PFSK-1 (cell line): ENCODE data around the gene CEL.
"Not testable (repeated sequence)": the region's sequence is repeated elsewhere in the genome, so short reads cannot be mapped to it uniquely, and the experiment has no call there.

ENCODE experiments used
- FOXP2 ChIP-seq: optimal IDR thresholded peaks from 2 replicates; pipeline ENCODE3; 2011; ENCODE audit warnings: borderline replicate concordance, control low read depth, inconsistent platforms; ENCODE audit not compliant: insufficient read depth; ENCODE audit errors: extremely low read length, extremely low read depth
- POLR2AphosphoS5 ChIP-seq: IDR thresholded peaks from 2 replicates; pipeline ENCODE4 v1.6.1; 2012; ENCODE audit warnings: low read depth, mild to moderate bottlenecking, control low read depth, low read length, moderate library complexity
- SIN3A ChIP-seq: IDR thresholded peaks from 2 replicates; pipeline ENCODE4 v1.6.1; 2012; ENCODE audit warnings: mild to moderate bottlenecking, low read length, moderate library complexity, borderline replicate concordance; ENCODE audit not compliant: insufficient read depth
- TAF1 ChIP-seq: IDR thresholded peaks from 2 replicates; pipeline ENCODE4 v1.6.1; 2012; ENCODE audit warnings: low read length, control low read depth, borderline replicate concordance; ENCODE audit not compliant: insufficient read depth
- TF ChIP-seq, protein P1 (sequence below), 2 experiments: IDR thresholded peaks; 2 replicates each; pipeline versions ENCODE4 v1.6.1 to v1.8.0; 2011 to 2012; ENCODE audit warnings: low read depth in 2 of 2, low read length in 2 of 2, control low read depth in 1 of 2, inconsistent platforms in 1 of 2, mild to moderate bottlenecking in 1 of 2, moderate library complexity in 1 of 2; ENCODE audit not compliant: insufficient read depth in 1 of 2

DNA sequence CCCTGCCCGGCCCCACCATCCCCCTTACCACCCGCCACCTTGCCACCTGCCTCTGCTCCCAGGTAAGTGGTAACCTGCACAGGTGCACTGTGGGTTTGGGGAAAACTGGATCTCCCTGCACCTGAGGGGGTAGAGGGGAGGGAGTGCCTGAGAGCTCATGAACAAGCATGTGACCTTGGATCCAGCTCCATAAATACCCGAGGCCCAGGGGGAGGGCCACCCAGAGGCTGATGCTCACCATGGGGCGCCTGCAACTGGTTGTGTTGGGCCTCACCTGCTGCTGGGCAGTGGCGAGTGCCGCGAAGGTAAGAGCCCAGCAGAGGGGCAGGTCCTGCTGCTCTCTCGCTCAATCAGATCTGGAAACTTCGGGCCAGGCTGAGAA lies at the start of gene CEL:
- TF ChIP-seq POLR2AphosphoS5, SIN3A, TAF1, FOXP2: not testable (repeated sequence)
- TF ChIP-seq, protein P1, sequence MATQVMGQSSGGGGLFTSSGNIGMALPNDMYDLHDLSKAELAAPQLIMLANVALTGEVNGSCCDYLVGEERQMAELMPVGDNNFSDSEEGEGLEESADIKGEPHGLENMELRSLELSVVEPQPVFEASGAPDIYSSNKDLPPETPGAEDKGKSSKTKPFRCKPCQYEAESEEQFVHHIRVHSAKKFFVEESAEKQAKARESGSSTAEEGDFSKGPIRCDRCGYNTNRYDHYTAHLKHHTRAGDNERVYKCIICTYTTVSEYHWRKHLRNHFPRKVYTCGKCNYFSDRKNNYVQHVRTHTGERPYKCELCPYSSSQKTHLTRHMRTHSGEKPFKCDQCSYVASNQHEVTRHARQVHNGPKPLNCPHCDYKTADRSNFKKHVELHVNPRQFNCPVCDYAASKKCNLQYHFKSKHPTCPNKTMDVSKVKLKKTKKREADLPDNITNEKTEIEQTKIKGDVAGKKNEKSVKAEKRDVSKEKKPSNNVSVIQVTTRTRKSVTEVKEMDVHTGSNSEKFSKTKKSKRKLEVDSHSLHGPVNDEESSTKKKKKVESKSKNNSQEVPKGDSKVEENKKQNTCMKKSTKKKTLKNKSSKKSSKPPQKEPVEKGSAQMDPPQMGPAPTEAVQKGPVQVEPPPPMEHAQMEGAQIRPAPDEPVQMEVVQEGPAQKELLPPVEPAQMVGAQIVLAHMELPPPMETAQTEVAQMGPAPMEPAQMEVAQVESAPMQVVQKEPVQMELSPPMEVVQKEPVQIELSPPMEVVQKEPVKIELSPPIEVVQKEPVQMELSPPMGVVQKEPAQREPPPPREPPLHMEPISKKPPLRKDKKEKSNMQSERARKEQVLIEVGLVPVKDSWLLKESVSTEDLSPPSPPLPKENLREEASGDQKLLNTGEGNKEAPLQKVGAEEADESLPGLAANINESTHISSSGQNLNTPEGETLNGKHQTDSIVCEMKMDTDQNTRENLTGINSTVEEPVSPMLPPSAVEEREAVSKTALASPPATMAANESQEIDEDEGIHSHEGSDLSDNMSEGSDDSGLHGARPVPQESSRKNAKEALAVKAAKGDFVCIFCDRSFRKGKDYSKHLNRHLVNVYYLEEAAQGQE (IDR thresholded peaks at IDR 0.05; ENCODE audit: insufficient read depth in 1 of 2, low read depth in 2 of 2, low read length in 2 of 2): not testable (repeated sequence)
